ENCODE data around the gene ZRANB1.

Gene ZRANB1

DNA sequence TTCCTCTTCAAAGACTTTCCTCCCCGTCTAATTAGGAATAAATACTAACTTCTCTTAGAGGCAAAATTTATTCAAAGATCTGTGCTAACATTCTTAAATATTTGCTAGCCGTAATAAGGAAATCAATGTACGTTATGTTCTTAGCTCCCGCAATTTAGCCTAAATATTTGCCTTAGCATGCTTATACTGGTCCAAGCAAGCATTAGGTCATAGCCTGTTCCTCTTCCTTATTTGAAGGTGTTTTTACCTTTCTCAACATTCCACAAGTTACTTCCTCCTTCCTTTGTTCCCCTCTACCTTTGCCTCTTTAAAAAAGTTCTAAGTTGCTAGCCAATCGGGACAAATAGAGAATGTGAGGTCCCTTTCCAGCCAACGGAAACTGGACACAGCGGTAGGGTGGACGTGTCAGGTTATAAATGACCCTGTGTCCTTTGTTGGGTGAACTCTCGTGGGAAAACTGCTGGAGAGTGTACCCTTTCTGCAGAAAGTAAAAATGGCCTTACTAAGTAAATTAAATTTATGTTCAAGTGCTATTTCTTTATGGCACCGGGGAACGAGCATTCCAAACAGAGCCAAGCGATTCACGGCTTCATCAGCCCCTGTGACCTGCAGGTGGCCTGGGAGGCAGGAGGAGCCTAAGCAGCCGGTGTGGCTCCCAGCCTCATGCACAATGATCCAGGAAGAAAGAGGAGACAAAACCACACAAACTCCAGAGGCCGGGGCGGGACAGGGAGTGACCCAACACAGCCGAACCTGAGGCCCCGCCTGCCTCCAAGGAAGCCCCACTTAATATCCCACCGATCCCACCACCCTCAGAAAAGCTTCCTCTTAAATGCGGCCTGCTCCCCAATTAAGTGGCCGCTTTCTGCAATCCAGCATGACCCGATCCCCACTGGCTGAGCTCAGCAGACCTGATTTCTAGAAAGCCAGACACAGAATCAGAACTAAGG is 67.0 kb downstream of the ZRANB1 start:
- Histone ChIP-seq H2AFZ (ENCODE audit: low read length) (no peak overlapping the region), H3K79me2 (ENCODE audit: insufficient read depth, low read length) (no peaks in the 10 kb centered on the region), H3K36me3 (ENCODE audit: insufficient read depth, low read length) (no peaks in the 10 kb centered on the region), H3K9ac (ENCODE audit: low read length) (no peak overlapping the region), H3K4me1 (ENCODE audit: insufficient read depth, low read length, severe bottlenecking) (no peaks in the 10 kb centered on the region), H4K20me1 (ENCODE audit: insufficient read depth, low read length) (no peaks in the 10 kb centered on the region), H3K4me3 (ENCODE audit: low read depth, low read length, poor library complexity, severe bottlenecking) (no peak overlapping the region), H3K9me3 (ENCODE audit: low read length) (no peaks in the 10 kb centered on the region), H3K4me2 (ENCODE audit: low read length) (no peak overlapping the region), H3F3A (ENCODE audit: insufficient read depth, low read length) (no peaks in the 10 kb centered on the region), H3K9me2 (ENCODE audit: low read depth, low read length) (no peaks in the 10 kb centered on the region), H3K27me3 (ENCODE audit: insufficient read depth, low read length) (peaks cover 4% of the 10 kb centered on the region; the same call in 1 of the 2 replicates), H3K27ac (ENCODE audit: low read depth, low read length, poor library complexity, severe bottlenecking) (no peak overlapping the region)
- TF ChIP-seq, protein P1, sequence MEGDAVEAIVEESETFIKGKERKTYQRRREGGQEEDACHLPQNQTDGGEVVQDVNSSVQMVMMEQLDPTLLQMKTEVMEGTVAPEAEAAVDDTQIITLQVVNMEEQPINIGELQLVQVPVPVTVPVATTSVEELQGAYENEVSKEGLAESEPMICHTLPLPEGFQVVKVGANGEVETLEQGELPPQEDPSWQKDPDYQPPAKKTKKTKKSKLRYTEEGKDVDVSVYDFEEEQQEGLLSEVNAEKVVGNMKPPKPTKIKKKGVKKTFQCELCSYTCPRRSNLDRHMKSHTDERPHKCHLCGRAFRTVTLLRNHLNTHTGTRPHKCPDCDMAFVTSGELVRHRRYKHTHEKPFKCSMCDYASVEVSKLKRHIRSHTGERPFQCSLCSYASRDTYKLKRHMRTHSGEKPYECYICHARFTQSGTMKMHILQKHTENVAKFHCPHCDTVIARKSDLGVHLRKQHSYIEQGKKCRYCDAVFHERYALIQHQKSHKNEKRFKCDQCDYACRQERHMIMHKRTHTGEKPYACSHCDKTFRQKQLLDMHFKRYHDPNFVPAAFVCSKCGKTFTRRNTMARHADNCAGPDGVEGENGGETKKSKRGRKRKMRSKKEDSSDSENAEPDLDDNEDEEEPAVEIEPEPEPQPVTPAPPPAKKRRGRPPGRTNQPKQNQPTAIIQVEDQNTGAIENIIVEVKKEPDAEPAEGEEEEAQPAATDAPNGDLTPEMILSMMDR (IDR thresholded peaks at IDR 0.05; ENCODE audit: low read length): no peak
- TF ChIP-seq EZH2 (IDR thresholded peaks at IDR 0.05; ENCODE audit: borderline replicate concordance, low read length): no peak

DNA sequence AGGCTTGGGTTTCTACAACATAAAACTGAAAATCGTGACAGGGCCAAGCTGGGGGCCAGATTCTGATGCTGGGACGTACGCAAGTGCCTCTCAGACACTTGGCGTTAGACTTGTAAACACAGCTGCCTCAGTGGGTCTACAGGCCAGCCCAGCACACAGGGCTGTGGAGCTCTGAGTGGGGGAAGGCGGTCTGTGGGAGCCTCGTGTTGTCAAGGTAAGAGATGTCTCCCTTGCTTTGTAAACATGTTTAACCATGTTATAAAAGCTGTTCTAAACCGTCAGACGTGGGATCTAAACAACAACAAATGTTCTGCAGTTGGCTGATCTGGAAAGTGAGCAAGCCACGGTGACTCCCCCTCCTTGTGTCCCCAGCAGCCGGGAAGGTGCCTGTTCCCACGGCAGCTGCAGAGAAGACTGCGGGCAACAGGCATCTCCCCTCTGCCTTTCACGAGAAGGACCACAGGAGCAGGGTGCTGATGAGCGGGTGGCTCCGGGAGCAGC is 67.8 kb downstream of the ZRANB1 start:
- Histone ChIP-seq H3K36me3 (ENCODE audit: insufficient read depth, low read length) (no peaks in the 10 kb centered on the region), H3K27me3 (ENCODE audit: insufficient read depth, low read length) (peaks cover 4% of the 10 kb centered on the region; the same call in 1 of the 2 replicates), H3F3A (ENCODE audit: insufficient read depth, low read length) (no peaks in the 10 kb centered on the region), H3K4me1 (ENCODE audit: insufficient read depth, low read length, severe bottlenecking) (no peaks in the 10 kb centered on the region), H3K9me3 (ENCODE audit: low read length) (no peaks in the 10 kb centered on the region), H3K9me2 (ENCODE audit: low read depth, low read length) (no peaks in the 10 kb centered on the region), H3K79me2 (ENCODE audit: insufficient read depth, low read length) (no peaks in the 10 kb centered on the region), H3K4me2 (ENCODE audit: low read length) (no peak overlapping the region), H3K27ac (ENCODE audit: low read depth, low read length, poor library complexity, severe bottlenecking) (no peak overlapping the region), H3K9ac (ENCODE audit: low read length) (no peak overlapping the region), H2AFZ (ENCODE audit: low read length) (no peak overlapping the region), H3K4me3 (ENCODE audit: low read depth, low read length, poor library complexity, severe bottlenecking) (no peak overlapping the region), H4K20me1 (ENCODE audit: insufficient read depth, low read length) (no peaks in the 10 kb centered on the region)
- TF ChIP-seq EZH2 (IDR thresholded peaks at IDR 0.05; ENCODE audit: borderline replicate concordance, low read length): no peak
- TF ChIP-seq, protein P1 (IDR thresholded peaks at IDR 0.05; ENCODE audit: low read length): no peak

DNA sequence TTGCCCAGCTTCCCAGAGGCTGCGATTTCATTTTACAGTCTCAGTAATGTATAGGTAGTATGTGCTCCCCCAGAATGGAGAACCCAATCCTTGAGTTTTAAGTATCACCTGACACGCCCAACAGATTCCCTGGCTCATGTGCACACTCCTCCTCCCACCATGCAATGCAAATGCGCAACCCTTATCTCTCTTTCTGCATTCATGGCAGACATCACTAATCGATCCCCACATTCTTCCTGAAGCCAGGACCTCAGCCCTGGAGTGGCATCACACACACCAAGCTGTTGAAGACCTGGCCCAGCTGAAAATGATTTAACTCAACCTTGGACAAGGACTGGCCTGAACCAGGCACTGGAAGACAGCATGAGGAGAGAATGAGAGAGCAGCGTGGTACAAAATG is 68.4 kb downstream of the ZRANB1 start:
- H3K9me2 ChIP-seq (ENCODE audit: low read depth, low read length): no peaks in the 10 kb centered on the region
- no peak overlapping the region for H2AFZ ChIP-seq (ENCODE audit: low read length)
- H3K4me2 ChIP-seq (ENCODE audit: low read length): no peak overlapping the region
- H3K9me3 ChIP-seq (ENCODE audit: low read length): no peaks in the 10 kb centered on the region
- no peaks in the 10 kb centered on the region for H3K36me3 ChIP-seq (ENCODE audit: insufficient read depth, low read length)
- no peaks in the 10 kb centered on the region for H4K20me1 ChIP-seq (ENCODE audit: insufficient read depth, low read length)
- no peak overlapping the region for H3K9ac ChIP-seq (ENCODE audit: low read length)
- H3F3A ChIP-seq (ENCODE audit: insufficient read depth, low read length): no peaks in the 10 kb centered on the region
- H3K27ac ChIP-seq (ENCODE audit: low read depth, low read length, poor library complexity, severe bottlenecking): no peak overlapping the region
- H3K79me2 ChIP-seq (ENCODE audit: insufficient read depth, low read length): no peaks in the 10 kb centered on the region
- TF ChIP-seq EZH2 (IDR thresholded peaks at IDR 0.05; ENCODE audit: borderline replicate concordance, low read length): no peak
- TF ChIP-seq, protein P1 (IDR thresholded peaks at IDR 0.05; ENCODE audit: low read length): no peak
- no peaks in the 10 kb centered on the region for H3K4me1 ChIP-seq (ENCODE audit: insufficient read depth, low read length, severe bottlenecking)
- H3K27me3 ChIP-seq (ENCODE audit: insufficient read depth, low read length): peaks cover 4% of the 10 kb centered on the region; the same call in 1 of the 2 replicates
- no peak overlapping the region for H3K4me3 ChIP-seq (ENCODE audit: low read depth, low read length, poor library complexity, severe bottlenecking)

Data from OCI-LY1 (cell line).